H1 (cell line): ENCODE results near the gene ASTN2. TPM values are rescaled to one million over a fixed set of nuclear protein-coding genes. Genes with fewer than 3 reads are reported as not detected.

Experiments
- CBX8 ChIP-seq: fragments of 300-800, 300-1000 bp; sonication (generic); IDR thresholded peaks from 2 replicates; pipeline ENCODE4 v1.7.1; 2016; ENCODE audit warnings: low read depth, low read length, borderline replicate concordance
- EZH2 ChIP-seq: fragments of 200-600 bp; sonication (generic); IDR thresholded peaks from 2 replicates; pipeline ENCODE4 v1.7.1; 2012; ENCODE audit warnings: low read depth, mild to moderate bottlenecking, moderate library complexity, low read length, inconsistent platforms; ENCODE audit not compliant: severe bottlenecking
- RFX5 ChIP-seq: IDR thresholded peaks from 2 replicates; pipeline ENCODE4 v1.6.1; 2011; ENCODE audit warnings: low read depth, low read length, improper control_type of control experiment, borderline replicate concordance
- polyA plus RNA-seq, 7 experiments: library from polyadenylated mRNA; depleted of rRNA in 3 of 7; stranded (reverse) in 5 of 7; unstranded in 2 of 7; fragments of >200 nt in 5 of 7; fragments of 200-250 nt in 2 of 7; gene quantifications; 1 replicate in 5 of 7; 2 replicates in 1 of 7; 4 replicates in 1 of 7; pipeline versions ENCODE4 v1.2.1 to v1.2.3, GENCODE V29; 2011 to 2013; ENCODE audit warnings: missing spikeins in 2 of 7, mixed read lengths in 2 of 7
- total RNA-seq: library from RNA; stranded (reverse); fragmentation: NEBNext Ultra II Directional; extraction: Animal tissue kit (Norgen Biotek cat#: 25700); gene quantifications from 2 replicates; pipeline ENCODE4 v1.2.1, GENCODE V29; 2021

ASTN2 gene
- total and polyA plus RNA-seq, 2 of the 8 experiments (the other 6 are each of a cell fraction or from before 2014, with no cell fraction given), result 8.2 to 13.7 TPM

GRCh38 chr9:116984111-116984510 is 430.7 kb downstream of the ASTN2 start (continued):
- TF ChIP-seq EZH2 (no peak), RFX5 (no peak), CBX8 (no peak)
